NCI-H524 (cell line): ENCODE results near the gene GRK1.

Experiments used
- DNase-seq, 2 experiments: peaks; one replicate each; lab custom pipeline; 2025; lab: John Stamatoyannopoulos, UW

The GRK1 gene

GRCh38 chr13:113632706-113633484 is 34.1 kb upstream of the GRK1 start:
- no peak for DNase-seq

DNA sequence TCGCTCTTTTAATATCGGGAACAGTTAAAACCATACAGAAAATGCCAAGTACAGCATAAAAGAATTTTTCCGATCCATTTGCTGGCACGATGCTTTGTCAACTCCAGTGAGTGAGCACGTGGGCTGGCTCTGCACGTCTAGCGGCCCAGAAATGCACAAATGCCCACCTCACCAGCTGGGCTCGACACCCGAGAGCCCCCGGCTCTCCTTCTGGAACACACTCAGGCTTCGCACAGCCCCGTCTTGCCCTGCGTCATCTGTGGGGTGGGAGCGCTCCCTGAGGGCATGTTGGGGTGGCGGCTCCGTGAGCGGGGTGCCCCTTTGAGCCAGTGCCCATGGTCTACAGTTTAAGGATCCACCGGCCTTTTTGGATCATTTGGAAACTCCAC is 33.5 kb upstream of the GRK1 start:
- DNase-seq: no peak

DNA sequence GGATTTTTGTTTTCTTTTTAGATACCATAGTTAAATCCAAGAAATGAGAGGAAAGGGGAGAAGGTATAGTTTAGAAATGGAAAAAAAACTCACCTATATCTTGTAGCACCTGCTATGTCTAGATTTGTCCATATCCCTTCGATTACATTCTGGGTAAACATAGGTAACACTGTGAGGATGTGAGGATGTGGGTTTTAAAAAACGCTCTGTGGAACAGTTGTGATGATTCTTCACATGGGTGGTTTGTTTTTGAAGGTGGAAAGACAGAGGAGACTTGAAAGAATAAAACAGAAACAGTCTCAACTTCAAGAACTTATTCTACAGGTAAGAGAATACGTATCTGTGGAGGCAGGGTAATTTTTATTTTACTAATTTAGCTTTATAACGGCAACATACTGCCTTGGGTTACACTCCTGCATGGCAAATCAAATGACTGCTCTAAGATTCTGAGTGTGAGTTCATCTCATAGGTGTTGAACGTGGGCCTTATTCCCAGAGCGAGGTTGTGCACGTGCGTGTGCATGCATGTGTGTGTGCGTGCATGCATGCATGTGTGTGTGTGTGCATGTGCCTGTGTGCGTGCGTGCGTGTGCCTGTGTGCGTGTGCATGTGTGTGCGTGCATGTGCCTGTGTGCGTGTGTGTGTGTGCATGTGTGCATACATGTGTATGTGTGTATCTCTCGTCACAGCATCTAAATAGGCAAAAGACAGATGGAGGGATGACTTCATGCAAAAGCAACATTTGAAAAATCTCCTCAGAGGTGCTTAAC is 32.6 kb upstream of the GRK1 start:
- no peak for DNase-seq

- no peak for DNase-seq
These were observed 32.0 kb upstream of the GRK1 start for GRCh38 chr13:113635048-113635420.

DNA sequence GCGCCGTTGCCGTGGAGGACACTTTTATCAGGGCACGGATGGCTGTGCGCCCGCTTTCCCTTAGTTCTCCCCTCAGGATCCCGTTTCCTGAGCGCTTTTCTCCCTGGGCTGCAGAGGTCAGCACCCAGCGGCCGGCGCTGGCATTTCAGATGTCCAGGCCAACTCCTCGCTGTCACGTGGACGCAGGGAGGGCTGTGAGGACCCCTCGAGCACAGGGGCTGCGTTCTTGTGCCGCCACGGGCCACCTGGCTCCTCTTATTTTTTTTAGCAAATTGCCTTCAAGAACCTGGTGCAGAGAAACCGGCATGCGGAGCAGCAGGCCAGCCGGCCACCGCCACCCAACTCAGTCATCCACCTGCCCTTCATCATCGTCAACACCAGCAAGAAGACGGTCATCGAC is 31.3 kb upstream of the GRK1 start:
- DNase-seq: no peak

DNA sequence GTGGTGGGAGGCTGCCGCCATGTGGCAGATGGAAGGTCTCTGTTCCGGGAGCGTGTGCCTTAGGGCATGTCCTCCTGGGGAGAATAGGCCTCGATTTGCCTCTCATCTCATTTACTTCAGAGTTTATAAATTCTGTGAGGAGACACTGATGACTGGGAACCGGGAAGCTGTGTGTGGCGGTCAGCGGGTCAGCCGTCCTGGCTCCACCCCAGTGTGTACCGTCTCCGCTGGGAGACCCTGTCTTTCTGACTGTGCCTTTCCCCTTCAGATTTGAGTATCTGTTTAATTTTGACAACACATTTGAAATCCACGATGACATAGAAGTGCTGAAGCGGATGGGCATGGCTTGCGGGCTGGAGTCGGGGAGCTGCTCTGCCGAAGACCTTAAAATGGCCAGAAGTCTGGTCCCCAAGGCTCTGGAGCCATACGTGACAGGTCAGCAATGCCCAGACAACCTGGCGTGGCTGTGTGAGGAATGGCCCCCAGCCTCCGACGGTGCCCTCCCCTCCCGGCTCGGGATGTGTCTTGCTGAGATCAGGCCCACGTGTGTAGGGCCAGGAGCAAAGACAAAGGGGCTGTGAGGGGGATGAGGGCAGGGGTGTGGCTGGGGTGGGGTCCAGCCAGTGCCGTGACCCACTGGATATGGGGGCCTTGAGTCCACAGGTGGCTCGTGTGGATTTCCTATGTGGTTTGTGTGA is 30.6 kb upstream of the GRK1 start:
- DNase-seq: no peak

- DNase-seq: no peak
These were observed 29.5 kb upstream of the GRK1 start for GRCh38 chr13:113637262-113638160.

- no peak for DNase-seq
These were observed 28.8 kb upstream of the GRK1 start for GRCh38 chr13:113638173-113638746.

DNA sequence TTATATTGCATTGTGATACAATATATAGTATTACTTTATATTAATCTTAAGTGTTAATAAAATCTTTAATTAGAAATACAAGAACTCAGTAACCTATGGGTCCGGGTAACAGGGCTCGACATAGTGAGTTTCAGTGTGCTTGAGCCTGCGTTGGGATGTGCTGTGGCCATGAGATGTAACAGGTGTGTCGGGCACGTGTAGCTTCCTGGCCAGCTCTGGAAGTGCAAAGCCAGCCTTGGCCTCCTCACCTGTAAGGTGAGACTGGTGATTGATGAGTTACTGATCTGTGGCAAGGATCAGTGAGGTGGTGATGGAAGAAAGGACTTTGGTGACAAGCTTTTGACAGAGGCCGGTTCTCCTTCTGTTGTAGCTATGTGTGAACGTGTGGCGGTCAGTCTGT is 28.2 kb upstream of the GRK1 start:
- no peak for DNase-seq

- DNase-seq: no peak
These were observed 27.3 kb upstream of the GRK1 start for GRCh38 chr13:113639616-113640262.

- no peak for DNase-seq
These were observed 25.6 kb upstream of the GRK1 start for GRCh38 chr13:113641426-113641825.

GRCh38 chr13:113642563-113642962 is 24.5 kb upstream of the GRK1 start:
- DNase-seq: no peak

GRCh38 chr13:113643593-113643992 is 23.4 kb upstream of the GRK1 start:
- DNase-seq: no peak

GRCh38 chr13:113644800-113645199 is 22.2 kb upstream of the GRK1 start:
- DNase-seq: no peak

DNA sequence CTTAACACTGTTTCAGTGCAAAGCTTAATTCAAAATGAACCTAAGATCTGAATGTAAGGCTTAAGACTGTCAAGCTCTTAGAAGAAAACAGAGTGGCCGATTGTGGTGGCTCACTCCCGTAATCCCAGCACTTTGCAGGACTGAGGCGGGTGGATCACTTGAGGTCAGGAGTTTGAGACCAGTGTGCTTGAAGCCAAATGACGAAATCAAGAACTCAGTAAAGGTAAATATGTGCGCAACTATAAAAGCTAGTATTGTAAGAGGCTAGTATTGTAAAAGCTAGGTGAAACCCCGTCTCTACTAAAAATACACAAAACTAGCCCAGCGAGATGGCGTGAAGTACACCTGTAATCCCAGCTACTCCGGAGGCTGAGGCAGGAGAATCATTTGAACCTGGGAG is 21.7 kb upstream of the GRK1 start:
- DNase-seq: no peak

DNA sequence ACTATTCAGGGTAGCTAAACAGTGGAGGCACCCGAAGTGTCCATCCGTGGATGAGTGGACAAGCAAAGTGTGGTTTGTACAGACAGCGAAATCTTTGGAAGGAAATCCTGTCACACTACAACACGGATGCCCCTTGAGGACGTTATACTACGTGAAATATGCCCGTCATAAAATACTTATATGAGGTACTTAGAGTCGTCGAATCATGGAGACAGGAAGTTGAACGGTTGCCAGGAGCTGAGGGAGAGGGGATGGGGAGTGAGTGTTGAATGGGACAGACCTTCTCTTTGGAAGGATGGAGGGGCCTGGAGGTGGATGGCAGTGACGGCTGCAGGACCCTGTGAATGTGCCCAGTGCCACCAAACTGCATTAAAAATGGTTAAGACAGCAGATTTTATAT is 20.6 kb upstream of the GRK1 start:
- peak; percentile 11 to 29 for DNase-seq

GRCh38 chr13:113646921-113647340 is 20.1 kb upstream of the GRK1 start:
- DNase-seq: no peak

- DNase-seq: peak; percentile 81 to 88
These were observed 19.4 kb upstream of the GRK1 start for GRCh38 chr13:113647351-113648215.

DNA sequence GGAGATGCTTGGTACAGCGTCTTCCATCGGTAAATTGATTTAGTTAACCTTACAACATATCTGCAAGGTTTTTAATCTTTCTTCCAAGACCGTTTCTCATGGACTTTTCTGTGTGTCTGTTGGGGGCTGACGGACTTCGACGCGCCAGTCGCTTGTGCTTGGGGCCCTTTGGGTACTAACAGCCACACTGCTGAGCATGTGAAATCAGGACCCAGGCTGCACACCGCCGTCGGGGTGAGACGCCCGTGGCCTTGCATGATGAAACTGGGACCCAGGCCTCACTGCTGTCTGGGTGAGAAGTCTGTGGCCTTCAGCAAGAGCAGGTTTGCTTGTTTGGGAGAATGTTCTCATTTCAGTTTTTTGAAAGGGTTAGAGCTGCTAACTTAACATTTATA is 18.8 kb upstream of the GRK1 start:
- no peak for DNase-seq

DNA sequence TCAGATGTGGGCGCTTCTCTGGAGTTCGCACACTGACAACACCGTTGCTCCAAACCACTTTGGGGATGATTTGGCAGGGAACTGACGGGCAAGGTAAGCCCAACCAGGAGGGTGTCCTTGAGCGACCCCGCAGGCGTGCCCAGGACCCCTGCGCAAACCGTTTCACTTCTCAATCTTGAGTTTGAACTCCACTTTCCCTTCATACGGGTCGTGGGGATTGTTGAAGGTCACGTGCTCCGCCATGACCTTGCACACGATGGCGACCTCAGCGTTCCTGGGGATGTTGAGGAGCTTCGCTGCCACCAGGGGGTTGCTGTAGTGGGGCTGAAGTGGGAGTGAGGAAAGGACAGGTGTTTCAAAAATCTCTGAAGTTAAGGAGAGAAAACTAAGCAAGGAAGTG is 17.8 kb upstream of the GRK1 start:
- no peak for DNase-seq
